AG09309 (cell line): ENCODE measurements around the gene DHDH.
"Not testable (repeated sequence)": the region's sequence is repeated elsewhere in the genome, so short reads cannot be mapped to it uniquely, and the experiment has no call there.

Source experiments
- DNase-seq: peaks from one replicate; pipeline ENCODE4 v3.0.0-alpha.2; 2010; ENCODE audit warnings: low read depth
- H3K4me3 ChIP-seq: 2 replicates; pipeline ENCODE4 v1.5.1; 2011; ENCODE audit warnings: mild to moderate bottlenecking, low read depth, low read length, moderate library complexity; ENCODE audit not compliant: control insufficient read depth
- CTCF ChIP-seq: IDR thresholded peaks from 2 replicates; pipeline ENCODE4 v1.5.1; 2011; ENCODE audit warnings: mild to moderate bottlenecking, low read depth, low read length, inconsistent platforms; ENCODE audit not compliant: insufficient read depth, control insufficient read depth; ENCODE audit errors: missing control alignments

The DHDH gene

GRCh38 chr19:48897181-48897580, 36.3 kb upstream of the DHDH start:
- no peak overlapping the region for H3K4me3 ChIP-seq
- no peak for DNase-seq
- no peak for TF ChIP-seq CTCF

GRCh38 chr19:48899386-48899749, 34.1 kb upstream of the DHDH start:
- H3K4me3 ChIP-seq, result peak overlapping the region; percentile 55
- not testable (repeated sequence) for DNase-seq

GRCh38 chr19:48899781-48900476, 33.6 kb upstream of the DHDH start, which contains the start of gene NUCB1:
NUCB1 (plus strand) TSS chr19:48900312; CDS start chr19:48900797, 485 bp downstream.
- peak; percentile 89 for DNase-seq
- H3K4me3 ChIP-seq, result peak within 1 kb of the TSS; percentile 55
- TF ChIP-seq CTCF, result peak; percentile 23

GRCh38 chr19:48900477-48901406, 32.8 kb upstream of the DHDH start:
- H3K4me3 ChIP-seq, result peak overlapping the region; percentile 55
- no peak for TF ChIP-seq CTCF
- no peak for DNase-seq

GRCh38 chr19:48902291-48902690, 31.2 kb upstream of the DHDH start:
- not testable (repeated sequence) for DNase-seq, H3K4me3 ChIP-seq

GRCh38 chr19:48903788-48904187, 29.7 kb upstream of the DHDH start:
- not testable (repeated sequence) for DNase-seq, H3K4me3 ChIP-seq

DNA sequence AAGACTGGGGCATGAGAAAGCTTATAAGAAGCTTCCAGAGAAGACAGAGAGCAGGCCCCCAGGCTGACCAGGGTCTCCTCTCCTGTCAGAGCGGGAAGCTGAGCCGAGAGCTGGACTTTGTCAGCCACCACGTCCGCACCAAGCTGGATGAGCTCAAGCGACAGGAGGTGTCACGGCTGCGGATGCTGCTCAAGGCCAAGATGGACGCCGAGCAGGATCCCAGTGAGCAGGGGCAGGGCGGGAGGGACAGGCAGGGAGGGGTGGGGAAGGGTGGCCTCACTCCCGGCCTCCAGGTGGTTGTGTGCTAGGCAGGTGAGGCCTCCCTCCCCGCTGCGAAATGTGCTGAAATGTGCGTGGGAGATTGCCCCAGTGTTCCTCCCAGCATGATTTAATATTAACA, 27.8 kb upstream of the DHDH start:
- H3K4me3 ChIP-seq, result no peak overlapping the region
- no peak for DNase-seq
- no peak for TF ChIP-seq CTCF

DNA sequence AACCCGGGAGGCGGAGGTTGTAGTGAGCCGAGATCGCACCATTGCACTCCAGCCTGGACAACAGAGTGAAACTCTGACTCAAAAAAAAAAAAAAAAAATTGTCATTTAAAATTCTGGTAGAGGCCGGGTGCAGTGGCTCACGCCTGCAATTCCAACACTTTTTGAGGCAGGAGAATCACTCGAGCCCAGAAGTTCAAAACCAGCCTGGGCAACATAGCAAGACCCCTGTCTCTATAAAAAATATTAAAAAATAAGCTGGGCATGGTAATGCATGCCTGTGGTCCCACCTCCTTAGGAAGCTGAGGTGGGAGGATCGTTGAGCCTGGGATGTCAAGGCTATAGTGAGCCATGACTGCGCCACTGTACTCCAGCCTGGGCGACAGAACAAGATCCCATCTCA, 27.2 kb upstream of the DHDH start:
- H3K4me3 ChIP-seq, result no peak overlapping the region
- TF ChIP-seq CTCF, result no peak
- DNase-seq, result no peak
